GM12873 (cell line): ENCODE data around the gene TMEM43.

Experiments
- TF ChIP-seq, protein P1 (sequence below): IDR thresholded peaks from 2 replicates; pipeline ENCODE4 v1.5.1; 2012; ENCODE audit warnings: low read depth, mild to moderate bottlenecking, moderate library complexity, low read length, control low read depth; ENCODE audit not compliant: insufficient read depth; ENCODE audit errors: missing control alignments

The TMEM43 gene

GRCh38 chr3:14137004-14137403 is 12.2 kb downstream of the TMEM43 start:
- TF ChIP-seq, protein P1, sequence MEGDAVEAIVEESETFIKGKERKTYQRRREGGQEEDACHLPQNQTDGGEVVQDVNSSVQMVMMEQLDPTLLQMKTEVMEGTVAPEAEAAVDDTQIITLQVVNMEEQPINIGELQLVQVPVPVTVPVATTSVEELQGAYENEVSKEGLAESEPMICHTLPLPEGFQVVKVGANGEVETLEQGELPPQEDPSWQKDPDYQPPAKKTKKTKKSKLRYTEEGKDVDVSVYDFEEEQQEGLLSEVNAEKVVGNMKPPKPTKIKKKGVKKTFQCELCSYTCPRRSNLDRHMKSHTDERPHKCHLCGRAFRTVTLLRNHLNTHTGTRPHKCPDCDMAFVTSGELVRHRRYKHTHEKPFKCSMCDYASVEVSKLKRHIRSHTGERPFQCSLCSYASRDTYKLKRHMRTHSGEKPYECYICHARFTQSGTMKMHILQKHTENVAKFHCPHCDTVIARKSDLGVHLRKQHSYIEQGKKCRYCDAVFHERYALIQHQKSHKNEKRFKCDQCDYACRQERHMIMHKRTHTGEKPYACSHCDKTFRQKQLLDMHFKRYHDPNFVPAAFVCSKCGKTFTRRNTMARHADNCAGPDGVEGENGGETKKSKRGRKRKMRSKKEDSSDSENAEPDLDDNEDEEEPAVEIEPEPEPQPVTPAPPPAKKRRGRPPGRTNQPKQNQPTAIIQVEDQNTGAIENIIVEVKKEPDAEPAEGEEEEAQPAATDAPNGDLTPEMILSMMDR = no peak

- TF ChIP-seq, protein P1 = no peak
Observed at GRCh38 chr3:14137445-14137844, 12.6 kb downstream of the TMEM43 start.

DNA sequence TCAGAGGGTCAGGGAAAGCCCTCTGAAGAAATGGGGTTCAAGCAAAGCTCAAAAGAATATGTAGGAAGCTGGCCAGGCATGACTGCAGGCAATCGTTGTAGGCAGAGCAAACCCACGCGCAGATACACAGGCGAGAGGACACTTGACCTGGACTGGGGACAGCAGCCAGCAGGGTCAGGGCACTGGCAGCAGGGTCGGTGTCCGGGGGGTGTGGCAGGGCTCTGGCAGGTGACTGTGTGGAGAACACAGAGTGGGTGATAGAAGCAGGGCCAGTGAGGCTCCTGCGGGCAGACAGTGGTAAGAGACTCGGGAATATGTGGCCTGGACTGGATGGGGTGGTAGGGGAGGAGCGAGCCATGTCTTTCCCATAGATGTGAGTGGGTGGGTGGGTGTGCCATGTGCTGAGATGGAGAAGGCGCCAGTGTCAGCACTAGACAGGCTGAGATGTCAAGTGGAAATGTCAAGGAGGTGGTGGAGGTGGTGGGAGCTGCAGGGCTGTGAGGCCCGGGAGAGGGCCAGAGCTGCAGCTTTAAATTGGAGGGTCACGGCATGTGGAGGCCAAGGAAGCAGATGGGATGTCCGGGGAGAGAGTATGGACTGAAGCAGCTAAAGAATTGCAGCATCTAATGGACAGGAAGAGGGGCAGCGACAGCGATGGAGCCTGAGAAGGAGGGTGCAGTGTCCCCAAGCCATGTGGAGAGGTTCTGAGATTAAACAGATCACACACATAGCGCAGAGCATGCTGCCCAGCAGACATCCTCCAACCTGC is 13.4 kb downstream of the TMEM43 start:
- TF ChIP-seq, protein P1 = no peak

DNA sequence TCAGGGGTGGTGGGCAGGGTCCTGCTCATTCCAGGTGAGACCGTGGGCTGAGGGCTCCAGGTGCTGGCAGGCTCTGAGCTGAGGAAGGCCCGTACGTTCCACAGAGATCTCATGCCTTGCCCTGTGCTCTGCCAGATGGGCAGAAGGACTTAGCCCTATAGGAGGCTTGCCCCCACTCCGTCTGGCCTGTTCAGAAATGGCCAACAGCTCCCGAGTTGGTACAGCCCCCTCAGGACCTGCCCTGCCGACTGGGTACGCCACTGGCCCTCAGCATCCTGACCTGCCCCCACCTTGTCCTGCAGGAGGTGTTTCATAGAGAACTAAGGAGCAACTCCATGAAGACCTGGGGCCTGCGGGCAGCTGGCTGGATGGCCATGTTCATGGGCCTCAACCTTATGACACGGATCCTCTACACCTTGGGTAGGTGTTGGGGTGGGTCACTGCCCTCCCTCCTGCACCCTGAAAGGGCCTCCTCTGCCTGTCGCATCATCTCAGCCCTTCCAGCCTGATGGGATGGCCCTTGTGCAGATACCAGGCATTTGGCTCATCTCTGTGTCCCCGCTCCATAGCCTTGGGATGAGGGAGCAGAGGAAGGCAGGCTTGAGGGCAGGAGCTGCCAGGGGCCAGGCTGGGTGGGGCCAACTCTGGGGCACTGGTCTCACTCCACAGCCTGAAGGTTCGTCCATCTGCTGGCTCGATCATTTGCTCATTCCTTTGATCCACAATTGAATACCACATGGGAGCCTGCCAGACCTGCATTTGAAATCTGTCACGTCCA is 14.2 kb downstream of the TMEM43 start:
- TF ChIP-seq, protein P1 = no peak

DNA sequence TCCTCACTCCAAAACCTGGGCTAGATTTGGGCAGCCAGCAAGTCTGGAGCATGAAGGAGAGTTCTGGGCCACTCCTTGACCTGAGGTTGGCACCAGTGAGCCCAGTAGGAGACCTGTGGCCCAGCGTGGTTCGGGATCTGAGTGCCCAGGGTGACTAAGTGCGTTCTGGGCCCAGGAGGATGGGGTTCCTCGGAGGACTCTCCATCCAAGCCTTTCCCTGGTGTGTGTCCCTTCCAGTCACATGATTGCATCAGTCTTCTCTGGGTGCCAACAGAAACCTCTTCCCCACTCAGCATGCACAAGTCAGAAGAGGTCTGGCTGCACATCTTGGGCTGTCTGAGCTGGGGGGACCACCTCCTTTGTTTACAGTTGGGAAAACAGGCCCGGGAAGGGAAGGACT is 14.9 kb downstream of the TMEM43 start:
- TF ChIP-seq, protein P1 = no peak

DNA sequence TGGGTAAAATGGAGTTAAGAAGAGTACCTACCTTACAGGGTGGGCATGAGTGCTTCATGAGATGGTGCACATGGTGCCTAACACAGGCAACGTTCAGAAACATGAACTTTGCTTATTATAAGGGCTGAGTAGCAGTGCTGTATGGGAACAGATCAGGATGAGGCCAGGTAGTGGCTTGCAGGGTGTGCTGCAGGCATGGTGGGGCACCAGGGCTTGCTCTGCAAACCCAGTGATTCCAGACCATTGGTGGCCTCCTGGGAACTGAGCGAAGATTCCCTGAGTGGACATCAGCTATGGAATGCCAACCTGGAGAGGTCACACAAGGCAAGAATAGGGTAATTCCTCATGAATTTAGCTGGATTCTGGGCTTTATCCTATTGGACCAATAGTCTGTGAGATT is 15.8 kb downstream of the TMEM43 start:
- TF ChIP-seq, protein P1 = no peak

DNA sequence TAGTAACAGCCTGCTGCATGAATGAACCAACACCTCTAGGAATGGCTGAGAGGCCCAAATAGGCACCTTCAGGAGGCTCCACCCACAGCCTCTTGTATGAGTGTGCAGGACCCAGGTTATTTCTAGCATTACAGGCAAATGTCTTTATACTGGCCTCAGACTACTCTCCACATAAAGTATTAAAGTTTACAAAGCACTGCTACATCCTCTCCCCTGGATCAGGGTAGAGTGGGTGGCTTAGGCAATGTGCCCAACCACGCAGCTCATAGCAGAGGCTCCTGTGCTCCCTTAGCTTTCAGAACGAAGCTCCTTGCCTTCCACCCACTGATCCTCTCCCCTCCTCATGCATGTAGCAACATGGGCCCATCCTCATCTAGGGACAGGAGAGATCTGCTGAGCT is 16.3 kb downstream of the TMEM43 start:
- TF ChIP-seq, protein P1 = no peak
